HCT116 (cell line): ENCODE data around the gene WHAMM. TPM values are rescaled to one million over a fixed set of nuclear protein-coding genes. Genes with fewer than 3 reads are reported as not detected.

Experiments used
- ATAC-seq: fragments of 200-7000 bp; cut with Tn5 transposase; 2 replicates; pipeline ENCODE4 v1.9.1; 2020; ENCODE audit warnings: mild to moderate bottlenecking, moderate library complexity
- BruUV-seq: library from RNA; stranded (reverse); fragments of 400-500 nt; replicated peaks from 2 replicates; lab custom pipeline; 2021; lab: Mats Ljungman, UMichigan
- CTCF ChIA-PET: fragments of 300-600 bp; sonication (Branson Sonifier 250); formaldehyde crosslinking; loops from one replicate; lab custom pipeline; 2021; ENCODE audit warnings: antibody characterized with exemption; lab: Charles Lee
- POLR2A ChIA-PET: fragments of 300-600, 350-600 bp; sonication (Branson Sonifier 250); formaldehyde crosslinking; loops from one replicate; lab custom pipeline; 2021; ENCODE audit warnings: antibody characterized with exemption; lab: Charles Lee
- RAD21 ChIA-PET, 2 experiments: fragments of 300-600 bp; sonication (Branson Sonifier 250); formaldehyde crosslinking; loops; one replicate each; lab custom pipeline; 2023; ENCODE audit warnings: low total read pairs in 2 of 2; ENCODE audit not compliant: uncharacterized antibody in 2 of 2, unreplicated experiment in 2 of 2, low non-redundant PET in 1 of 2; lab: Charles Lee
- DNase-seq: peaks from one replicate; pipeline ENCODE4 v3.0.0-alpha.2; 2010; ENCODE audit warnings: low read depth, low spot score
- H2AFZ ChIP-seq: fragments of 200-600 bp; shearing (Covaris generic), sonication (generic); 2 replicates; pipeline ENCODE4 v1.6.1; 2017; ENCODE audit warnings: low read depth, mixed run types, mixed read lengths, antibody characterized with exemption, low read length; ENCODE audit not compliant: poor library complexity, severe bottlenecking
- H3K27ac ChIP-seq: 2 replicates; pipeline ENCODE4 v1.5.1; 2012; ENCODE audit warnings: low read depth, low read length
- H3K27me3 ChIP-seq: fragments of 200-600 bp; sonication (generic); 2 replicates; pipeline ENCODE4 v1.6.1; 2016; ENCODE audit warnings: mixed run types, low read length, mixed read lengths; ENCODE audit not compliant: insufficient read depth
- H3K36me3 ChIP-seq, 2 experiments: fragments of 200-500 bp in 1 of 2; fragments of 200-600 bp in 1 of 2; sonication (Bioruptor generic) in 1 of 2; sonication (generic) in 1 of 2; 2 replicates each; pipeline versions ENCODE4 v1.5.1 to v1.6.1; 2014 to 2016; ENCODE audit warnings: low read length in 2 of 2, inconsistent platforms in 1 of 2, mixed read lengths in 1 of 2, mixed run types in 1 of 2; ENCODE audit not compliant: insufficient read depth in 2 of 2, control insufficient read depth in 1 of 2
- H3K4me1 ChIP-seq, 2 experiments: fragments of 200-600 bp in 1 of 2; sonication (generic) in 1 of 2; 2 replicates each; pipeline versions ENCODE4 v1.5.1 to v1.6.1; 2012 to 2017; ENCODE audit warnings: low read length in 2 of 2, inconsistent platforms in 1 of 2, mild to moderate bottlenecking in 1 of 2, mixed read lengths in 1 of 2, mixed run types in 1 of 2, moderate library complexity in 1 of 2; ENCODE audit not compliant: insufficient read depth in 2 of 2, control insufficient read depth in 1 of 2
- H3K4me2 ChIP-seq: fragments of 200-600 bp; sonication (generic); 2 replicates; pipeline ENCODE4 v1.6.1; 2017; ENCODE audit warnings: mixed run types, low read length, mixed read lengths
- H3K4me3 ChIP-seq, 2 experiments: fragments of 200-600 bp in 1 of 2; sonication (generic) in 1 of 2; replicated peaks in 1 of 2; 2 replicates each; pipeline ENCODE4 v1.5.1; 2011 to 2016; ENCODE audit warnings: low read length in 2 of 2, control low read depth in 1 of 2, low read depth in 1 of 2, mild to moderate bottlenecking in 1 of 2, mixed read lengths in 1 of 2, mixed run types in 1 of 2
- H3K79me2 ChIP-seq: fragments of 200-600 bp; sonication (generic); 2 replicates; pipeline ENCODE4 v1.6.1; 2017; ENCODE audit warnings: mild to moderate bottlenecking, mixed run types, low read length, moderate library complexity, mixed read lengths; ENCODE audit not compliant: insufficient read depth
- H3K9ac ChIP-seq: fragments of 200-600 bp; sonication (generic); 2 replicates; pipeline ENCODE4 v1.6.1; 2016; ENCODE audit warnings: low read length, mixed read lengths
- H3K9me2 ChIP-seq: fragments of 200-600 bp; sonication (generic), shearing (Covaris generic); 2 replicates; pipeline ENCODE4 v1.6.1; 2017; ENCODE audit warnings: mixed run types, mild to moderate bottlenecking, moderate library complexity; ENCODE audit not compliant: insufficient read depth
- H3K9me3 ChIP-seq, 2 experiments: fragments of 200-500 bp in 1 of 2; fragments of 200-600 bp in 1 of 2; sonication (Bioruptor generic) in 1 of 2; sonication (generic) in 1 of 2; 2 replicates each; pipeline ENCODE4 v1.6.1; 2014 to 2017; ENCODE audit warnings: low read length in 2 of 2, mixed read lengths in 2 of 2, inconsistent platforms in 1 of 2, low read depth in 1 of 2, mild to moderate bottlenecking in 1 of 2, mixed run types in 1 of 2, moderate library complexity in 1 of 2; ENCODE audit not compliant: control insufficient read depth in 1 of 2, insufficient read depth in 1 of 2
- H4K20me1 ChIP-seq: fragments of 200-600 bp; sonication (generic), shearing (Covaris generic); 2 replicates; pipeline ENCODE4 v1.6.1; 2017; ENCODE audit warnings: mixed run types, mild to moderate bottlenecking, moderate library complexity; ENCODE audit not compliant: insufficient read depth
- ATF3 ChIP-seq: IDR thresholded peaks from 2 replicates; pipeline ENCODE4 v1.6.1; 2012
- CEBPB ChIP-seq: IDR thresholded peaks from 2 replicates; pipeline ENCODE4 v1.6.1; 2012; ENCODE audit warnings: low read depth
- EZH2 ChIP-seq: fragments of 200-600 bp; sonication (generic); IDR thresholded peaks from 2 replicates; pipeline ENCODE4 v1.6.1; 2017; ENCODE audit warnings: antibody characterized with exemption, mixed run types
- JUND ChIP-seq: IDR thresholded peaks from 2 replicates; pipeline ENCODE4 v1.6.1; 2012
- MAX ChIP-seq: IDR thresholded peaks from 2 replicates; pipeline ENCODE4 v1.6.1; 2012
- POLR2A ChIP-seq: IDR thresholded peaks from 2 replicates; pipeline ENCODE4 v1.7.0; 2011; ENCODE audit warnings: borderline replicate concordance; ENCODE audit not compliant: insufficient read depth, insufficient read length; ENCODE audit errors: extremely low read depth
- REST ChIP-seq: IDR thresholded peaks from 2 replicates; pipeline ENCODE4 v1.6.1; 2012; ENCODE audit warnings: low read depth
- TCF7L2 ChIP-seq: IDR thresholded peaks from 2 replicates; pipeline ENCODE4 v1.7.0; 2011; ENCODE audit warnings: borderline replicate concordance, inconsistent platforms; ENCODE audit not compliant: insufficient read depth, insufficient read length; ENCODE audit errors: extremely low read depth
- ZBTB33 ChIP-seq: IDR thresholded peaks from 2 replicates; pipeline ENCODE4 v1.6.1; 2011; ENCODE audit warnings: mild to moderate bottlenecking, low read length, moderate library complexity; ENCODE audit not compliant: insufficient replicate concordance; ENCODE audit errors: extremely low read depth
- ZFX ChIP-seq: fragments of 450-650 bp; IDR thresholded peaks from 2 replicates; pipeline ENCODE4 v1.6.1; 2017
- intact Hi-C: fragments of 100-400 bp; cut with micrococcal nuclease; formaldehyde crosslinking; loops from 2 replicates; pipeline ENCODE4 v1.10.0; 2022
- total RNA-seq: library from RNA; stranded (reverse); gene quantifications from one replicate; pipeline ENCODE4 v1.2.1, GENCODE V29; 2021; ENCODE audit not compliant: unreplicated experiment

Gene WHAMM
- total RNA-seq, 1 experiment from 2014 or later: 7.1 TPM

GRCh38 chr15:82798531-82799166 lies 10.8 kb upstream of the WHAMM start:
- ChIA-PET POLR2A (no interaction called here), CTCF (no interaction called here), RAD21 (no interaction called here)
- Histone ChIP-seq H4K20me1 (no peaks in the 10 kb centered on the region), H3K9me2 (no peaks in the 10 kb centered on the region), H3K9ac (no peak overlapping the region), H3K9me3 (no peaks in the 10 kb centered on the region), H3K4me2 (no peak overlapping the region), H3K79me2 (no peaks in the 10 kb centered on the region), H3K27ac (no peak overlapping the region), H3K4me3 (no peak overlapping the region), H3K4me1 (no peaks in the 10 kb centered on the region), H2AFZ (no peak overlapping the region), H3K36me3 (no peaks in the 10 kb centered on the region)
- BruUV-seq: no TSS peak
- ATAC-seq (no peak), DNase-seq (no peak)
- intact Hi-C loops: no loop called here
- no peak for TF ChIP-seq ZBTB33
- TF ChIP-seq JUND: no peak
- TF ChIP-seq TCF7L2: no peak
- TF ChIP-seq, all 23 proteins: peak for 0
- H3K27me3 ChIP-seq: peaks cover 5% of the 10 kb centered on the region; the same call in 1 of the 2 replicates

GRCh38 chr15:82799183-82799841 lies 10.1 kb upstream of the WHAMM start:
- Histone ChIP-seq H3K36me3 (no peaks in the 10 kb centered on the region), H3K27ac (no peak overlapping the region), H3K4me3 (no peak overlapping the region), H3K4me2 (no peak overlapping the region), H3K9me3 (no peaks in the 10 kb centered on the region), H2AFZ (no peak overlapping the region), H3K9ac (no peak overlapping the region), H3K27me3 (peaks cover 5% of the 10 kb centered on the region; the same call in 1 of the 2 replicates), H3K4me1 (no peaks in the 10 kb centered on the region), H4K20me1 (no peaks in the 10 kb centered on the region), H3K9me2 (no peaks in the 10 kb centered on the region), H3K79me2 (no peaks in the 10 kb centered on the region)
- intact Hi-C loops: no loop called here
- RAD21 ChIA-PET: no interaction called here
- CTCF ChIA-PET: no interaction called here
- DNase-seq (no peak), ATAC-seq (no peak)
- POLR2A ChIA-PET: no interaction called here
- no TSS peak for BruUV-seq
- TF ChIP-seq EZH2 (no peak), MAX (no peak), CEBPB (no peak), REST (no peak), ZFX (no peak), JUND (no peak), ATF3 (no peak), POLR2A (no peak)
